Thyroid gland (tissue), 4 donors: Measurements from ENCODE around the gene AHSG.

ENCODE experiments used
- CTCF ChIP-seq, 6 experiments: fragments of 200-600 bp in 3 of 6; fragments of 450-650 bp in 3 of 6; sonication (generic) in 3 of 6; IDR thresholded peaks; one replicate each; pipeline ENCODE4 v1.5.1; 2016 to 2019; ENCODE audit warnings: antibody characterized with exemption in 6 of 6, mild to moderate bottlenecking in 2 of 6, inconsistent platforms in 1 of 6, moderate library complexity in 1 of 6
- POLR2A ChIP-seq, 2 donors: fragments of 450-650 bp; IDR thresholded peaks; one replicate each; pipeline ENCODE4 v1.6.1; 2017; ENCODE audit warnings: antibody characterized with exemption in 2 of 2, mild to moderate bottlenecking in 2 of 2, moderate library complexity in 1 of 2

- TF ChIP-seq CTCF (IDR thresholded peaks at IDR 0.05) (no peak), POLR2A (IDR thresholded peaks at IDR 0.05) (no peak)
Observed at GRCh38 chr3:186612721-186613636, at the start of gene AHSG.
